C4-2B (cell line): ENCODE measurements around the gene ADGRA1.

Experiments used
- CTCF ChIP-seq: fragments of 450-650 bp; conservative IDR thresholded peaks from 2 replicates; pipeline ENCODE4 v1.5.1; 2017; ENCODE audit warnings: mild to moderate bottlenecking
- ZFX ChIP-seq: fragments of 450-650 bp; IDR thresholded peaks from 2 replicates; pipeline ENCODE4 v1.6.1; 2017

GRCh38 chr10:133042816-133043215, 44.9 kb upstream of the ADGRA1 start:
- no peak for TF ChIP-seq CTCF
- TF ChIP-seq ZFX, result no peak
